Keratinocyte (primary cell): ENCODE data around the gene RALGPS1. TPM values are rescaled to one million over a fixed set of nuclear protein-coding genes. Genes with fewer than 3 reads are reported as not detected.
A peak's percentile ranks its signal among the peaks of the same experiment; 100 is the strongest.

Experiments used
- DNase-seq: peaks from one replicate; pipeline ENCODE4 v3.0.0-alpha.2; 2011; ENCODE audit warnings: low read depth, missing footprints, low spot score
- FAIRE-seq: peaks from 2 replicates; lab custom pipeline; 2011; peaks lifted over from hg19 to GRCh38; lab: Jason Lieb, UNC
- H2AFZ ChIP-seq: 2 replicates; pipeline ENCODE4 v1.6.0; 2012; ENCODE audit warnings: low read length, control low read depth, inconsistent platforms; ENCODE audit not compliant: control insufficient read depth
- H3K27ac ChIP-seq: 2 replicates; pipeline ENCODE4 v1.5.1; 2011; ENCODE audit warnings: low read length; ENCODE audit not compliant: control insufficient read depth, insufficient read depth
- H3K27me3 ChIP-seq: 3 replicates; pipeline ENCODE4 v1.6.0; 2011; ENCODE audit warnings: low read length; ENCODE audit not compliant: control insufficient read depth, insufficient read depth; ENCODE audit errors: extremely low read depth
- H3K36me3 ChIP-seq, 2 experiments: 2 replicates in 1 of 2; 3 replicates in 1 of 2; pipeline ENCODE4 v1.5.1; 2011; ENCODE audit warnings: low read length in 2 of 2, mild to moderate bottlenecking in 1 of 2; ENCODE audit not compliant: control insufficient read depth in 2 of 2, insufficient read depth in 2 of 2; ENCODE audit errors: extremely low read depth in 1 of 2
- H3K4me1 ChIP-seq: 3 replicates; pipeline ENCODE4 v1.5.1; 2011; ENCODE audit warnings: low read length; ENCODE audit not compliant: control insufficient read depth, insufficient read depth; ENCODE audit errors: extremely low read depth
- H3K4me2 ChIP-seq: 3 replicates; pipeline ENCODE4 v1.6.0; 2011; ENCODE audit warnings: low read depth, low read length; ENCODE audit not compliant: control insufficient read depth, insufficient read depth; ENCODE audit errors: extremely low read depth
- H3K4me3 ChIP-seq, 3 experiments: fragments of 200-600 bp in 1 of 3; sonication (generic) in 1 of 3; 2 replicates in 2 of 3; 3 replicates in 1 of 3; pipeline ENCODE4 v1.5.1; 2011 to 2016; ENCODE audit warnings: low read length in 3 of 3, mild to moderate bottlenecking in 3 of 3, control low read depth in 2 of 3, inconsistent platforms in 1 of 3, low read depth in 1 of 3, mixed read lengths in 1 of 3, mixed run types in 1 of 3, moderate library complexity in 1 of 3; ENCODE audit not compliant: control insufficient read depth in 2 of 3, insufficient read depth in 2 of 3; ENCODE audit errors: extremely low read depth in 1 of 3
- H3K79me2 ChIP-seq: 2 replicates; pipeline ENCODE4 v1.6.0; 2012; ENCODE audit warnings: low read length; ENCODE audit not compliant: control insufficient read depth, insufficient read depth
- H3K9ac ChIP-seq: 3 replicates; pipeline ENCODE4 v1.6.0; 2011; ENCODE audit warnings: low read length; ENCODE audit not compliant: control insufficient read depth, insufficient read depth; ENCODE audit errors: extremely low read depth
- H3K9me1 ChIP-seq: 3 replicates; pipeline ENCODE4 v1.6.0; 2011; ENCODE audit warnings: low read length; ENCODE audit not compliant: control insufficient read depth, insufficient read depth; ENCODE audit errors: extremely low read depth
- H3K9me3 ChIP-seq: 2 replicates; pipeline ENCODE4 v1.5.1; 2012; ENCODE audit warnings: low read depth, low read length; ENCODE audit not compliant: control insufficient read depth
- H4K20me1 ChIP-seq: 3 replicates; pipeline ENCODE4 v1.6.0; 2011; ENCODE audit warnings: low read length; ENCODE audit not compliant: control insufficient read depth, insufficient read depth; ENCODE audit errors: extremely low read depth
- EZH2 ChIP-seq: IDR thresholded peaks from one replicate; pipeline ENCODE4 v1.6.1; 2012; ENCODE audit warnings: inconsistent platforms, mild to moderate bottlenecking, low read length, moderate library complexity
- dilution Hi-C: fragments of 300-500 bp; cut with MboI; formaldehyde crosslinking; loops from one replicate; pipeline ENCODE4 v1.7.0; 2020; ENCODE audit warnings: low sequenced_read_pairs; ENCODE audit not compliant: extremely low pct_ligation_motif_present
- polyA plus RNA-seq, 5 experiments: library from polyadenylated mRNA; depleted of rRNA in 3 of 5; stranded (reverse) in 3 of 5; stranded (forward) in 1 of 5; unstranded in 1 of 5; fragments of >200 nt; gene quantifications; 1 replicate in 1 of 5; 2 replicates in 3 of 5; 3 replicates in 1 of 5; pipeline versions ENCODE4 v1.2.1 to v1.2.3, GENCODE V29; 2011 to 2012; ENCODE audit warnings: missing spikeins in 2 of 5, low read depth in 1 of 5, low replicate concordance in 1 of 5
- TF ChIP-seq, protein P1 (sequence below), 3 experiments: IDR thresholded peaks in 1 of 3; conservative IDR thresholded peaks in 1 of 3; optimal IDR thresholded peaks in 1 of 3; 2 replicates in 2 of 3; 3 replicates in 1 of 3; pipeline versions ENCODE3 to v1.5.1; 2011; ENCODE audit warnings: low read length in 3 of 3, mild to moderate bottlenecking in 3 of 3, moderate library complexity in 2 of 3, control low read depth in 1 of 3, inconsistent platforms in 1 of 3; ENCODE audit not compliant: insufficient read depth in 2 of 3; ENCODE audit errors: extremely low read depth in 1 of 3

The RALGPS1 gene
- polyA plus RNA-seq, 1 donor (not counting 4 experiments of a cell fraction or from before 2014, with no cell fraction given), result 0.56 TPM

DNA sequence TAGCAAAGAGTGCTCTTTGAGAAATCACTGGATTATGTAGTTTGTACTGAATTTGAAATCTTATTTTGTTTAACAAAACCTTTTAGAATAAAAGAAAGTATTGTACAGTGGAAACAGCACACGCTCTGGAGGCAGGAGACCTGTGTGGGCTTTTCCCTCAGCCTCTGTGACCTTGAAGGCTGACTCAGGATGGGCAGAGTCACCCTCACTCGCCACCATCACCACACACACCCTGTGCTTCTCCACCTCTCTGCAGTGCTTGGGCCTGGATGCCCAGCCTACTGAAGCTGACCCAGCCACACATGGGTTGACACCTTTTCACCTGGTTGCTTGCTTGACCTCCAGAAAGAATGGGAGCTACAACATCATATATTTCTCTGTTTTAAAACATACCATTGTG is 188.2 kb downstream of the RALGPS1 start:
- Histone ChIP-seq H3K4me2 (no peak overlapping the region), H2AFZ (no peak overlapping the region), H3K36me3 (no peaks in the 10 kb centered on the region), H3K79me2 (no peaks in the 10 kb centered on the region), H3K9ac (no peak overlapping the region), H3K9me3 (no peaks in the 10 kb centered on the region), H3K27ac (no peak overlapping the region), H3K27me3 (no peaks in the 10 kb centered on the region), H4K20me1 (no peaks in the 10 kb centered on the region), H3K4me1 (peaks cover 8% of the 10 kb centered on the region), H3K4me3 (no peak overlapping the region), H3K9me1 (no peaks in the 10 kb centered on the region)
- DNase-seq (no peak), FAIRE-seq (no peak)
- dilution Hi-C loops, result no loop called here
- no peak for TF ChIP-seq EZH2
- TF ChIP-seq, protein P1, sequence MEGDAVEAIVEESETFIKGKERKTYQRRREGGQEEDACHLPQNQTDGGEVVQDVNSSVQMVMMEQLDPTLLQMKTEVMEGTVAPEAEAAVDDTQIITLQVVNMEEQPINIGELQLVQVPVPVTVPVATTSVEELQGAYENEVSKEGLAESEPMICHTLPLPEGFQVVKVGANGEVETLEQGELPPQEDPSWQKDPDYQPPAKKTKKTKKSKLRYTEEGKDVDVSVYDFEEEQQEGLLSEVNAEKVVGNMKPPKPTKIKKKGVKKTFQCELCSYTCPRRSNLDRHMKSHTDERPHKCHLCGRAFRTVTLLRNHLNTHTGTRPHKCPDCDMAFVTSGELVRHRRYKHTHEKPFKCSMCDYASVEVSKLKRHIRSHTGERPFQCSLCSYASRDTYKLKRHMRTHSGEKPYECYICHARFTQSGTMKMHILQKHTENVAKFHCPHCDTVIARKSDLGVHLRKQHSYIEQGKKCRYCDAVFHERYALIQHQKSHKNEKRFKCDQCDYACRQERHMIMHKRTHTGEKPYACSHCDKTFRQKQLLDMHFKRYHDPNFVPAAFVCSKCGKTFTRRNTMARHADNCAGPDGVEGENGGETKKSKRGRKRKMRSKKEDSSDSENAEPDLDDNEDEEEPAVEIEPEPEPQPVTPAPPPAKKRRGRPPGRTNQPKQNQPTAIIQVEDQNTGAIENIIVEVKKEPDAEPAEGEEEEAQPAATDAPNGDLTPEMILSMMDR (optimal IDR thresholded peaks at IDR 0.05 in 1 of 3, IDR thresholded peaks at IDR 0.05 in 1 of 3, conservative IDR thresholded peaks at IDR 0.05 in 1 of 3; ENCODE audit: extremely low read depth in 1 of 3, insufficient read depth in 2 of 3, low read length in 3 of 3), result no peak

DNA sequence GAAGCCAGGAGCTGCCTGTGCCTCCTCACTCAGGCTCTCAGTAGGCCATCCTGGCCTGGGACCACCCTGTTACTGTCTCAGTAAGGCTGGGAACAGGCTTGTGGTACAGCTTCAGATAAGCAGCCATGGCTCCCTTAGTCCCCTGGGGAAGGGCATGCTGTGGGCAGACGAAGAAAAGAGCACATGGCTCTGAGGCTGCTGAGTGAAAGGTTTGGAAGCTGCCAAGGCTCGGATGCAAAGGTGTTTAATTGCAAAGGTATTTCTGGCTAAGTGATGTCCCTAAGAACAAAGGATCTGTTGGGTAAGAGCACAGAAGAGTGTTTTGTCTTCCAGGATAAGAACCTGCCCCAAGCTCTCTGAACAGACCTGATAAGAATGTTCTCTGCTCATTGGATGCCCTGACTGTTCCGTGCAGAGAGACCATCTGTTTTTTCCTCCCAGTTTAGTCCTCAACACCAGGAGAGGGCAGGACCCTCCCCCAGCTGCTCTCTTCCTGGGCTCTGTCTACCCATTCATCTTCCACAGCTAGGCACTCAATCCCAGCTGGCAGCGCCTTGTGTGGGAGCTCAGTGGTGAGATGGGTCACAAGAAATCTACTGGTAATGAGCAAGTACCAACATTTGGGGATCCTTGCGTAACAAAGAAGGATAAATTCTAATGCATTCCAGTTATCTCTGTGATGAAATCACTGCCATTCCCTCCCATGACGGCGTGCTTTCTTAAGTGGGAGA is 190.2 kb downstream of the RALGPS1 start:
- Histone ChIP-seq H3K4me2 (no peak overlapping the region), H3K9me1 (no peaks in the 10 kb centered on the region), H3K27ac (no peak overlapping the region), H3K79me2 (no peaks in the 10 kb centered on the region), H3K4me1 (peaks cover 8% of the 10 kb centered on the region), H3K4me3 (no peak overlapping the region), H3K36me3 (no peaks in the 10 kb centered on the region), H3K9me3 (no peaks in the 10 kb centered on the region), H3K9ac (no peak overlapping the region), H4K20me1 (no peaks in the 10 kb centered on the region), H2AFZ (peak overlapping the region; percentile 58), H3K27me3 (no peaks in the 10 kb centered on the region)
- no peak for FAIRE-seq
- DNase-seq, result no peak
- TF ChIP-seq EZH2, result no peak
- TF ChIP-seq, protein P1 (optimal IDR thresholded peaks at IDR 0.05 in 1 of 3, IDR thresholded peaks at IDR 0.05 in 1 of 3, conservative IDR thresholded peaks at IDR 0.05 in 1 of 3; ENCODE audit: extremely low read depth in 1 of 3, insufficient read depth in 2 of 3, low read length in 3 of 3), result no peak
- dilution Hi-C loops, result no loop called here
